Measurements from ENCODE around the gene IQGAP3.

Gene IQGAP3

DNA sequence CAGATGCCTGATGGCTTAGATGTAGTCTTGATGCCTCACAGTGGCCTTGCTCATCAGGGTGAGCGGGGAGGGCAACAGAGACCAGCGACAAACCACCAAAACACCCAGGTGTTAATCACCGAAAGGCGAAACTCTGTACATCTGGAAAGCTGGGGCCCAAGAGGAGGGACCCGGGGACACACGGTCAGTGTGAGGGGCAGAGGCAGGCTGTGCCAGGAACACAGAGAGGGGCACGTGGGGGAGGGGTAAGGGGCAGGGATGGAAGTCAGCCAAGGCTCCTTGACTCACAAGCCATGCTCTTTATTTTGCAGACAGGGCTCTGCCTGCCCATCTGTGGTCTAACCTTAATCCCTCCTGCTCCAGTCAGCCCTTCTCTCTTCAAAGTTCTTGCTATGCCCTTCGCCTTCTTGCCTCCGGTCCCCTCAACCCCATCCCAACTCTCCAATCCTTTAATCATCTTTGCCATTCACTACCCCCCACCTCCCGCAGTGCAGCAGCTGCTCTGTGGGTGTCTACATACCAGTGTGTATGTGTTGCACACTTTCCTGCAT lies 76.1 kb downstream of the IQGAP3 start:
- DNase-seq (ENCODE audit: low read depth in 2 of 2), result no peak

DNA sequence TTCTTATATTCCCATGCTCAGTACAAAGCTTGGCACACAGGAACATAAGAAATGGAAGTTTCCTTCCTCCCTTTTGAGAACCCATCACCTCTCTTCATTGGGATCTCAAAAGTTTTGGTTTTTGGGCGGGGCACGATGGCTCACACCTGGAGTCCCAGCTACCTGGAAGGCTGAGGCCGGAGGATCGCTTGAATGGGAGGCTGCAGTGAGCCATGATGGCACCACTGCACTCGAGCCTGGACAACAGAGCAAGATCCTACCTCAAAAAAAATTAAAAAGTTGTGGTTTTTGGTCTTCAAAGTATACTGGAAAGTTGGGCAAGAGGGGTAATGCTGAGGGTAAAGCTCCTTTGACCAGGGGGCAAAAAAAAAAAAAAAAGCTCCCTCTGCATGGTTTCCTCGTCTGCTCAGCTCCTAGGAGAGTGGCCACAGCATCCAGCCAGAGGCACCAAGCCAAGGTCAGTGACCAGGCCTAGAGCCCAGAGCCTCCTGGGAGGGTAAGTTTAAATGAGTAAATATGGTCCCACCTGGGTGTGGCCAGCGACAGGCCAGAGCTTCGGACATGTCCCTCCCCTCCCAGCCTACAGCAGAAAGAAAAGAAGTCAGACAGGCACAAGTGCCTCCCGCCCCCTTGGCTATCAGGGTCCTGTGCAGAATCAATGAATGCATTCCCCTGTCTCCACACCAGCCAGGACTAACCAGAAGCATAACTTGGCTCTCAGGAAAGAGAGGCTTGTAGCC lies 76.8 kb downstream of the IQGAP3 start:
- DNase-seq (ENCODE audit: low read depth in 2 of 2), result no peak

DNA sequence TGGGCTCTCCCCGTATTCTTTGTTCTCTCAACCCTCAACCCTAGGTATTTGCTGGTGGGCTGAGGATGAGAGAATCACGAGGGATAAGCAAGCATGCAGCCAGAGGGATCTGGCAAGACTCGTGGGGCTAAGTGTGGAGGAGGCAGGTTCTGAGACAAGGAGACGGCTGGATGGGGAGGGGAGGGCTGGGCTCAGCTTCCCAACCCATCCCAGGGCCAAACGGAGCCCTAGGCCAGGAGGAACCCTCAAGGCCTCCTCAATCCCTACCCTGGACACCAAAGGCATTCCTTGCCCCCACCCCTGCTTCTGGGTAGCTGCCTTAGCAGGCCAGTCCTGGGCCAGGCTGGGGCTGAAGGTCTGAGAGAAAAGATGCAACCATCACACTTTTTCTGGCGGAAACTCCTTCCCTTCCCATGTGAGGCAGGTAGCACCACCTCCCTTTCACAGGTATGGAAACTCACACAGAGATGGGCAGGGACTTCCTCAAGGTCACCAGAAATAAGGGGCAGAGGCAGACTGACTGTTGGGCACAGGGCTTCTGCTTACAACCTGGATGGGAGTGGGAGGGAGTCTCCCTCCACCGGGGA lies 78.0 kb downstream of the IQGAP3 start:
- DNase-seq (ENCODE audit: low read depth in 2 of 2), result no peak

DNA sequence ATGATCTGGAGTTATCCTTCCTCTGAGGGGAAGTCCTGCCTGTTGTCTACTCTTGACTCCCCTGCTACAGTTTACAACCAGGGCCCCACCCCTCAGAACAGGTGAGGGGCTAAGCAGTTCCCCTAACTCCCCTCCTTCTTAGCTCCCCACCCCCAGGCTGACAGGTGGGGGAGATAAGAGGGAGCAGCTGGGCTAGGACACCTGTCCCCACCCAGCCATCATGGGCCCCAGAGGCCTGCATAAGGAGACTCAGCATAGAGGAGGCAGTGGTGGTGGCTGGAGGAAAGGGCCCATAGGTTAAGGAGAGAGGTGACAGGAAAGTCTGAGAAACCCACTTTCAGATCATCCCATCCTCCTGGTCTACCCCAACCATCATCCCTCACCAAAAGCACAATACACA lies 78.6 kb downstream of the IQGAP3 start:
- DNase-seq (ENCODE audit: low read depth in 2 of 2), result no peak

DNA sequence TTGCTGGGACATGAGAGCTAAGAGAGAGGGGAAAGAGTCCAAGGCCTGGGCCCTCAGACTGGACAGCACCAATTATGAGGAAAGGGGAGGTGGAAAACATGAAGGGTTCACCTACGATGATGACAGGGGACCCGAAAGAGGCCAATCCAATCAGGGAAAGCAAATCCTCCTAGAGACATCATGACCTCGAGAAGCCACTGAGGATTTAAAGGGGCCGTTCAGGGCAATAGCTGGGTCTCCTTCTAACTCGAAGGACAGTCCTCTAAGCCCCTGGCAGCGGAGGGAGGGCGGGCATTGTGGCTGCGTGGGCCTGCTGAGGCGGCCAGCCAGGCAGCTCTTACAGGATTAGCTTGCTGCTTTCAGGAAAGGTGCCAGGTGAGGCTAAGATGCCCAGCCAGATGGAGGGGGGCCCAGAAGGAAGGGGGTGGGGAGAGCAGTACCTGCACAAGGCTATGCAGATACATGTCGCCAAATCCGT lies 79.2 kb downstream of the IQGAP3 start:
- no peak for DNase-seq (ENCODE audit: low read depth in 2 of 2)

DNA sequence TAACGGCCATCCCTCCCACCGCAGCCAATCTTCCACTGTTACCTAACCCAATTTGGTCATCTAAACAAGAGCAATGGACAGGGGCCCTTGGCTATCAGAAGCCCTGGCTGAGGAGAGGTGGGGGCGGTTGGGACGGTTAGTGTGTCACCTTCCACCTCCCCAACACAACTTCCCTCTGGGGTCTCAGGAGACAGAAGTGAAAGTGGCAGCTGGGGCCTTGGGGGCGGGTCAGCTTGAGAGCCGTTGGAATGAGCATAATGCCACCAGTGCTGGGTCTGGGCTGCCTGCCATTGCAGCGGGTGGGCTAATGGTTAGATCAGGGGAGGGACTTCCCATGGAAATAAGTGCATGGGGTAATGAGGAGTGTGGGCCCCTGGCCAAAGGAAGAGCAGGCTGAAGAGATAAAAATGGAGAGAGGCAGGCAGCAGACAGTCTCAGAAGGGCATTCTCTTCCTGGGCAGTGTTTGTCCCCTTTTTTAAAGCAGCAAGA lies 79.7 kb downstream of the IQGAP3 start:
- DNase-seq (ENCODE audit: low read depth in 2 of 2), result no peak

DNA sequence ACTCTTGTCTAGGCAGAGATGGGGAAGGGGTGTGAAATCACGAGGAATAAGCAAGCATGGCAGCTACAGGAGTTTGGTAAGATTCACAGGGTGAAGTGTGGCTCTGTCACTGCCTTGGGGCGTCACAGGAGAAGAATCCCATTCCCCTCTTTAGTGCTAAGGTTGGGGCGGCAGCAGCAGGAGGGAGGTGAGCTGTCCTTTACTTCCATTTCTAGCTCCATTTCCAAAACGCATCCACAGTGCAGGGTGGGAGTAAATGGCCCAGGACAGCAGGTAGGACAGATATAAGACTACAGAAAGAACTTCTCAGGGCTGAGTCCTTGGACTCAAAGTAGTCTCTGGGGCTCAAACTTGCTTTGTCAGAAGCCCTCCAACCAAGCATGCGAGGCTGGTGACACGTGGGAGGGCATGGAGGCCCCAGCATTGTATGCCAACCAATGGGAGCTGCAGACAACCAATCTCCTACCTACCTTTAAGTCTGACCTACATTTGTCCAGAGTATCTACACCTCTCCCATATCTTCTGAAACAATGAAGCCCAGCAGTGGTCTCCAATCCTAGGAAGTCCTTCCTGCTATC lies 80.3 kb downstream of the IQGAP3 start:
- DNase-seq (ENCODE audit: low read depth in 2 of 2), result no peak

DNA sequence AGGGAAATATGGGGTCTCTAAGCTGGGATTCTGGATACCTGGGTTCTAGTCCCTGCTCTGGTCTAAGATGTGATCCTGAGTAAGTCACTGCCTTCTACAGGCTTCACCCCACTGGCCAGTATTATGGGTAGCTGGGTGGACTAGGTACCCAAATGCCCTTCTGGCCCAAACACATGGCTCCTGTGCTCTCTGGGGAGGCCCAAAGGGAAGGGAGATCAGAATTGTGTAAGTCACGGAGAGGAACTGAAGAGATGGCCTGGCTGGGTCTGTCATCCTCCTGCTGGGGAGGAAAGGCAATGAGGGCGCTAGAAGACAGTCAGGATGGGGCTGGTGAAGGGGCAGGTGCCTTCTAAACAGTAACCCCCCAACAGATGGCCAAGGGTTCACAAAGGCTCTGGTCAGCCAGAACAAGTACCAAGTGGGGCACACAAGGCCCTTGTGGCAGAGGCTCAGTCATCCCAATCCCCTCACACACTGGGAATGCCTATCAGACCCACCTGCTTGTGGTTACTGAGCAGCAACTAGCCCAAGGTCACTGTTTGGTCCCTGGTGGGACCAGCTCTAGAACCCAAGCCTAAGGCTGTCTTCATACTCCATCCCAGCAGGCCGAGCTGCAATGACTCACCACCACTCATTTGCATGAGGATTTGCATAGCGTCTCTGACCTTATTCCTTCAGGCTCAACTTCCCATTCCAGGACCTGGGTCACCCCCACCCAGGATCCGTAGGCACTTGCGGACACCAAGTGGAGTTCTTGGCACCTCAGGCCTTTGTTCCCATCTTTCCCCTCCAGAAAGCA lies 81.0 kb downstream of the IQGAP3 start:
- DNase-seq (ENCODE audit: low read depth in 2 of 2), result no peak

DNA sequence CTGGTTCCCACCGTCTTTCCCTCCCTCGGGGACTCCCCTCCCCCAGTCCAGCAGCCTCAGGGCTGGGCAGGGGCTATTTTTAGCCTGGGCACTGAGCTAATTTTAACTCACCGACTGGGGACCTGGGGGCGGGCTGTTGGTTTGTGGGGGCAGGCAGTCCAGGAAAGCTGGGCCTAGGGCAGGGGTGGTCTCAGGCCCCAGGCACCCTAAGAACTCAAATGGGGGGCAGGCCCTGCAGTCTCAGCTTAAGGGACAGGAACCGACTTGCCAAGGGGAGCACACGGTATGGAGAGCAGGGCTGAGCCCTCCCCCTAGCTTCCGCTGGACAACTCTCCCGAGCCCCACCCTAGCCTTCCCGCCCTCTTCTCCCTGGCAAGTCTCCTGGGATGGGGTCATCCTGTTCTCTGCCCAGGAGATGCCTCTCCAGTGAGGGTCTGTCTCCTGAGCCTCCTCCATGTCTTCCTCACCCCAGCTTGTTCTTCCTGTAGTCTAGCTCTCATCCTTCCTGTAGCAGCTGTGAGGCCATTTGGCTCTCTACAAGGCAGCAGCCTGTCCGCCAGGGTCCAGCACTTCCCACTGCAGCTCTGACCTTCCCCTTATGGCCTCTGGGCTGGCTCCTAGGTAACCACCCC lies 81.8 kb downstream of the IQGAP3 start:
- no peak for DNase-seq (ENCODE audit: low read depth in 2 of 2)

DNA sequence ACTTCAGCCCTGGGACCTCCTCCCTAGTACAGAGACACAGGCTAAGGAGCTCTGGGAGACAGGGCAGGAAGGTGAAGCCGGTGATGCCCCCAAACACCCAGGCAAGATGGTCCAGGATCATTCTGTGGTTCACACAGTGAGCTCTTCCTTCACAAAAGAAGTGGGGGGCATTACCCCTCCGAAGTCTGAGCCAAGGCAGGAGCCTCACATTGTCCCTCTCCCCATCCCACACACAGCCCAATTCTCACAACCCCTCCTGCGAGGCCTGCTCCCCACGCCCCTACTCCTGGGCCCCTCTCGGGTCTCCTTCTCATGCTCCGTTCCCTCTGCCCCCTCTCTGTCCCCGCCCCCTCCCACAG lies 82.5 kb downstream of the IQGAP3 start:
- no peak for DNase-seq (ENCODE audit: low read depth in 2 of 2)

DNA sequence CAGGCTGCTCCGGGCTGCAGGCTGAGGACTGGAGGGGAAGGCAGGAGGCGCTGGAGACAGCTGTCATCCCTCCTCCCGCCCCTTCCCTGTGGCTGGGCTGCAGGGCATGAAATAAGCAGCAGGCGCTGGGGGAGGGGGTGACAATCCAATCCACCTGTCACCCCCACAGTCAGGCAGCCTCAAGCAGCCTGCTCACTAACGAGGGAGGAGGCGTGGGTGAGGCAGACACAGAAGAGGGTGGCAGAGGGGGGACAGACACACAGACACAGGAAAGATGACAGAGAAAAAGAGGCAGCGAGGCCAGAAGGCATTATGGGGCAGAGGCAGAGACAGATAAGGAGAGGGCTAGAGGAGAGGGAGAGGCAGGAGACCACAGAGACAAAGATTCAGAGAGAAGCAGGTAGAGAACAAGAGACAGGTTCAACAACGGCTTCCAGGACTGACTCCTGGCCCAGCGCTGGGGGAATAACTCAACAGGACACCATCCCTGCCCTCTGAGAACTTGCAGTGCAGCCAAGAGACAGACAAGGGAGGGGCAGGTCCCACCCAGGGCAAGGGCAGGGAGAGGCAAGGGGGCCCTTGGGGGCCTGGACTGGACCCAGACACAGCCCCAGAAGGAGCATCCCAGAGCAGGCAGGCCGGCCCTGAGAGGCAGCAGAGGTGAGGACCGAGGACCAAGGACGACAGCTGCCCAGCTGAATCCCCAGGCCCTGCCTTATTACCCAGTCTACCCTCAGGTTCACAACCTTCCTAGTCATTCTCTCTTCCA lies 83.0 kb downstream of the IQGAP3 start:
- DNase-seq (ENCODE audit: low read depth in 2 of 2), result peak; percentile 42 to 49

DNA sequence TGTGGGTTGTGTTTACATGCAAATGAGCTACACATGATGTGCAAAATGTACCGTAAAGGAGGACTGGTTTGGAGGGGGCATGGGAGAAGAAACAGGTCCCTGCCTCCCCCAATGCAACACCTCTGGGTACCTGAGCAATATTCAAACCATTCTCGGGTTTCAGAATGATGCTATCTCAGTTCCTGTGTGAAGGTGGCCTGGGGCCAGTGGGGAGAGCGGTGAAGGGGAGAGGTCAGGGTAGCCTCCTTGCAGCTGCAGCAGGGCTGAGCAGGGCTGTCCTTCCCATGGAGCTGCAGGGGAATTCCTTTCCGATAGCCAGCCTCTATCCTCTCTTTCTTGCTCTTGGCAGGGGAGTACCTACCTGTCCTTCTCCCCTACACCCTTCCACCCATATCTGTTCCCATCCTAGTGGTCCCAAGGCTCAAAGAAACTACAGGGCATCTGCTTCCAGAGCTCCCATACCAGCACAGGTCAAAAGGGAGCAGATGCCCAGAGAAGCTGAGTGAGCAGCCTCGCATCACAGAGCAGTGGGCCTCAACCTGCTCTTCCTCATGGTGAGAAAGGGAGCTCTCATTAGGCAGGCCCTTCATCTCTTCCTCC lies 83.7 kb downstream of the IQGAP3 start:
- no peak for DNase-seq (ENCODE audit: low read depth in 2 of 2)

DNA sequence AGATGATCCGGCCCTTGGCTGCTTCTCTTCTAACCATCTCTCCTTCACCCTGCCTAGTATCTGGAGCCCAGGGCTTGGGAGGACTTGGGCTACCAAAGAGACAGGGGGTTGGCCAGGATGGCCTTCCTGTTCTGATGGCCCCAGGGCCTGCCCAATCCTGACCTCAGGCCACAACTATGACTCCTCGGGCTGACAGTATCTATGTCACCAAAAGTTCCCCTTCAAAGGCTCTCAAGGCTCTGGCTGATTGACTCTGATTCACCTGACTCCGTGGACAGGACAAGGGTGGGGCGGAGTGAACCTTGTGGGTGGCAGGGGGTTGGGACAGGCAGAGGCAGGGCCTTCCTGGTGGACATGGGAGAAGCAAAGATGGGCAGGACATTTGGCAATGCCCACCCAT lies 84.5 kb downstream of the IQGAP3 start:
- DNase-seq (ENCODE audit: low read depth in 2 of 2), result no peak

DNA sequence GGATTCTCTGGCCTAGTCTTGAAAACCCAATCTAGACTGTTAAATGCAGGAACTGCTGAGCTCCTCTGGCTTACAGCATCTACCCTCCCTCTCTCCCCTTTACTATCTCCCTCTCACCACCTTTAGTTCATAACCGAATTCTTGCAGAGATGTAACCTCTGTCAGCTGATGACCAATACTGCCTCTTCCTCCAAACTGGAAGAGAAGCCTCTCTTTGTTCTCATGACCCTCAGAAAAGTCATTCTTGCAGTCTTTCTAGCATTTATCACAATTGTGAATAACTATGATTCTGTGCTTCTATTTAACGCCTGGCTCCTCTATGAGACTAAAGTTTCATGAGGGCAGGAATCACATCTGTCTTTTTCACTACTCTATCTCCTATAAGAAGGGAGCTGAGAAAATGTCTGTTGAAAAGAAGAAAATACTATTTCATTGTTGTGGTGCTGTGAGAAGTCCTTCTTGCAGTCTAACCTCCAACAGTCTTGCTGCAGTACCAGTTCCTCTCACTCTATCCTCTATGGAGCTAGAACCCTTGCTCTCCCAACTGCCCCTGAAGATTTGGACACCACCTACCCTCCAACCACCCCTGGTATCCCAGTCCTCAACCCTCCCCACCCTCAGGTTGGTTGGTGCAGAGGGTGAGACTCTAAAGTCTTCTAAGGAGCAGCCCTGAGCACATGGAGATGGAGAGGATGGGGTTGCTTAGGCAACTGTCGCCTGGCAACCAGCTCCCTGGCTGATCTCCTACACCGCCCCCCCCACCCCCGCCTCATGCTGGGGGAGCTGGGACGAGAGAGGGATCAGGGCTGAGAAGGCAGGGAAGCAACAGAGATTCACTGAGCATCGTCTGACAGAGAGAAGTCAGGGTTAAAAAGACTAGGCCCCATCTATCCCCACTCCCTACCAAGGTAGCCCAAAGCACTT lies 85.7 kb downstream of the IQGAP3 start:
- no peak for DNase-seq (ENCODE audit: low read depth in 2 of 2)

DNA sequence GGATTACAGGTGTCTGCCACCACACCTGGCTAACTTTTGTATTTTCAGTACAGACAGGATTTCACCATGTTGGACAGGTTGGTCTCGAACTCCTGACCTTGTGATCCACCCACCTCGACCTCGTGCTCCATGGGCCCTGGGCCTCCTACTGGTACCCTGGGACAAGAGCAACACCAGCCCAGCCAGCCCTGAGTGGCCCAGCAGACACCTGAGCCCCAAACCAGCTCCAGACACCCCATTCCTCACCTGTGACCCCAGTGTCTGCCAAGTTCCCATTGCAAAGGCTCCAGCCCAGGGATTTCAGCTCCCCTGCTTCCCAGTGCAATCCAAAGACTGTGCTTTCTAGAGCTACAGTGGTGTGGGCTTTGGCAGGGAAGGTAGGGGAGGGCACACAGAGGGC lies 86.4 kb downstream of the IQGAP3 start:
- no peak for DNase-seq (ENCODE audit: low read depth in 2 of 2)

DNA sequence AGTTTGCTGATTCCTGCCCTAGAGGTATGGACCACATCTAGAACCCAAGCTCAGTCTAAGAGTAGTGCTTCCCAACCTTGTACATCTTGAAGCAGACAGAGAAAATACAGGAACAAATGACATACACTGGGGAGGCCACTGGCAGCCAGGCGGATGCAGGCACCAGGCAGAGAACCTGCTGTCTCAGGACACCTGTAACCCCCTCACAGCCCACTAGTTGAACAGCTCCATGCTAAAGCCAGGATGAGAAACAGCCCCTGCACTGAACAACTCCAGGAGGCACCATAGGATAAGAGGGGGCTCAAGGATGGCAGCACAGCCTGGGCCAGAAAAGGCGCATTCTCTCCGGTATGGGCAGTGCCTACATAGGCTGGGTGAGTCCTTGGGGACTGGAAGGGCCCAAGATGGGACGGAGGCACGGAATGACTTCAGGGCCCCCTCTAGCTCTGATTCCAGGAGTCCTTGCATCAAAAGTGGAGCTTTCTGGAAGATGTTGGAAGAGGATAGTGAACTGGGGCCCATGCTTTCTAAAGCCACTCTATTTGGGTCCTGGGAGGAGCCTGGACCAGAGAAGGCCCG lies 87.8 kb downstream of the IQGAP3 start:
- DNase-seq (ENCODE audit: low read depth in 2 of 2), result no peak

DNA sequence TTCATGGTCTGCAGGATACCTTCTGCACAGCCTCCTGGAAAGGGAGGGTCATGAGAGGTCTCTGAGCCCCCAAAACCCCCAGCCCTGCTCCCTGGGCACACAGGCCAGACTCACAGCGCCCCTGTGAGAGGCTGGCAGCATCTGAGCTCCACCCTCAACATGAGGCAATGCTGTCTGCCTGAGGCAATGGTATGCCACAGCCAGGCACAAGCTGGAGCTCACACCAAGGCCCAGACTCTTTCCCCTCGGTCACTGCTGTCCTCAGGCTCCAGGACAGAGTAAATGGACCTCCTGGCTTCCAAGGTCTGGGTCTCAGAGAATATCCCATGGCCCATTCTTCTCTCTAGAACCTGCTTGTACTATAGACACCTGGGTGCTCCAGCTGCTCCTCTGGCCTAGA lies 89.0 kb downstream of the IQGAP3 start:
- no peak for DNase-seq (ENCODE audit: low read depth in 2 of 2)

DNA sequence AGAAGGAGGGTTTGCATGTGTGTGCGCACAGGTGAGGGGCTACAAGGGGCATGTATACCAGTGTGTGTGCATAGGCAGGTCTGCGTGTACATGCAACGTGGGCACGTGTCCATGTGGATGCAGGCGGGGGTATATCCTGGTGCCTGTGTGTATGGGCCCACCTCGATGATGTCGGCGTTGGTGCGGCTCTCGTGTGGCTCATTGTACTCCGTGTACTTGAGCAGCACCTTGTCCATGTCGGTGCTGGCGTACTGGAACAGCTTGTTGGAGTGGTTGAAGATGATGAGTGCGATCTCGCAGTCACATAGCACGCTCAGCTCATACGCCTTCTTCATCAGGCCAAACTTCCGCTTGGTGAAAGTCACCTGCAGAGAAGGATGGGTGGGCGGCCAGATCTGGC lies 90.1 kb downstream of the IQGAP3 start:
- DNase-seq (ENCODE audit: low read depth in 2 of 2), result no peak

DNA sequence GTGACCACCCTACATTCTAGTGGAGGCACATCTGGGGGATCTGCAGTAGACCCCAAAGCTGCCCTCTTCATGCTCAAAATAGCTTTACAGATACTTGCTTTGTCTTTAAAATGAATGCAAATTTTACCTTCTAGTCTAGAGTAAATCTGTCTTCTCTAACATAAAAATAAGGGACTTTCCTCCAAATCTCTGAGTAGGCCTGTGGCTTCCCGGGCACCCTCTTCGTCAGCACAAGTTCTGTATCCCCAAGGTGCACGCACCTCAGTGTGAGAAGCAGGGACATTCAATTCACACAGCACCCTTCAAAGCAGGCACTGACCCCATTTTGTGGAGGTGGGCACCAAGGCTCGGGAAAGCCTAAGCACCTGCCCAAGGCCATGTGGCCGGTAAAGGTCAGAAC lies 90.8 kb downstream of the IQGAP3 start:
- no peak for DNase-seq (ENCODE audit: low read depth in 2 of 2)
